Upper lobe of left lung (tissue), 4 donors: Measurements from ENCODE around the gene SHQ1.

Experiments
- EP300 ChIP-seq, 4 donors: sonication (generic); formaldehyde crosslinking; IDR thresholded peaks; one replicate each; pipeline ENCODE4 v1.5.1; 2017; ENCODE audit warnings: antibody characterized with exemption in 4 of 4, control low read depth in 2 of 4
- POLR2A ChIP-seq, 4 donors: fragments of 450-650 bp; IDR thresholded peaks; one replicate each; pipeline ENCODE4 v1.5.1; 2016 to 2017; ENCODE audit warnings: antibody characterized with exemption in 4 of 4, mild to moderate bottlenecking in 2 of 4
- POLR2AphosphoS5 ChIP-seq, 2 donors: sonication (generic); formaldehyde crosslinking; IDR thresholded peaks; one replicate each; pipeline ENCODE4 v1.5.1; 2017; ENCODE audit warnings: antibody characterized with exemption in 2 of 2
- TF ChIP-seq, protein P1 (sequence below), 6 experiments: fragments of 450-650 bp in 4 of 6; fragments of 200-600 bp in 2 of 6; sonication (generic) in 2 of 6; IDR thresholded peaks; one replicate each; pipeline ENCODE4 v1.5.1; 2016 to 2019; ENCODE audit warnings: antibody characterized with exemption in 6 of 6

DNA sequence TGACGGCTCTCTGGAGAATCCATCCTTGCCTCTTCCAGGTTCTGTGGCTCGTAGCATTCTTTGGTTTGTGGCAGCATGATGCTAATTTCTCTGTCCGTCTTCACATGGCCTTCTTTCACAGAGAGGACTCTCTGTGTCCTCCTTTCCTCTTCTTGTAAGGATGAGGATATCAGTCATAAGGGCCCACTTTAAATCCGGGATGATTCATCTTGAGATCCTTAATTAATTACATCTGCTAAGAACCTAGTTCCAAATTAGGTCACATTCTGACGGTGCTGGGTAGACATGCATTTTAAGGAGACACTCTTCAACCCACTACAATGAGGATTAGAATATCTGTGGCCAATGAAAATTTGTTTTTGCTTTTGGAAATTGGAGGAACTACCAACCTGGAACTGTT lies 23.9 kb upstream of the SHQ1 start:
- TF ChIP-seq, protein P1, sequence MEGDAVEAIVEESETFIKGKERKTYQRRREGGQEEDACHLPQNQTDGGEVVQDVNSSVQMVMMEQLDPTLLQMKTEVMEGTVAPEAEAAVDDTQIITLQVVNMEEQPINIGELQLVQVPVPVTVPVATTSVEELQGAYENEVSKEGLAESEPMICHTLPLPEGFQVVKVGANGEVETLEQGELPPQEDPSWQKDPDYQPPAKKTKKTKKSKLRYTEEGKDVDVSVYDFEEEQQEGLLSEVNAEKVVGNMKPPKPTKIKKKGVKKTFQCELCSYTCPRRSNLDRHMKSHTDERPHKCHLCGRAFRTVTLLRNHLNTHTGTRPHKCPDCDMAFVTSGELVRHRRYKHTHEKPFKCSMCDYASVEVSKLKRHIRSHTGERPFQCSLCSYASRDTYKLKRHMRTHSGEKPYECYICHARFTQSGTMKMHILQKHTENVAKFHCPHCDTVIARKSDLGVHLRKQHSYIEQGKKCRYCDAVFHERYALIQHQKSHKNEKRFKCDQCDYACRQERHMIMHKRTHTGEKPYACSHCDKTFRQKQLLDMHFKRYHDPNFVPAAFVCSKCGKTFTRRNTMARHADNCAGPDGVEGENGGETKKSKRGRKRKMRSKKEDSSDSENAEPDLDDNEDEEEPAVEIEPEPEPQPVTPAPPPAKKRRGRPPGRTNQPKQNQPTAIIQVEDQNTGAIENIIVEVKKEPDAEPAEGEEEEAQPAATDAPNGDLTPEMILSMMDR (IDR thresholded peaks at IDR 0.05) = no peak
- TF ChIP-seq POLR2A (IDR thresholded peaks at IDR 0.05) (no peak), POLR2AphosphoS5 (IDR thresholded peaks at IDR 0.05) (no peak), EP300 (IDR thresholded peaks at IDR 0.05) (no peak)
